Measurements from ENCODE around the gene MBD2.

- TF ChIP-seq CTCF (IDR thresholded peaks at IDR 0.05; ENCODE audit: low read depth, low read length, missing input control) (no peak), HNF4A (conservative IDR thresholded peaks at IDR 0.05) (no peak), JUND (IDR thresholded peaks at IDR 0.05) (no peak), YY1 (IDR thresholded peaks at IDR 0.05) (no peak), REST (IDR thresholded peaks at IDR 0.05) (no peak), MAX (IDR thresholded peaks at IDR 0.05) (no peak), GABPA (IDR thresholded peaks at IDR 0.05 in 1 of 2, conservative IDR thresholded peaks at IDR 0.05 in 1 of 2) (no peak)
These were observed 94.9 kb downstream of the MBD2 start for GRCh38 chr18:54129448-54130067.

All from liver (tissue), 3 donors.